ENCODE measurements around the gene SLMAP. TPM values are rescaled to one million over a fixed set of nuclear protein-coding genes. Genes with fewer than 3 reads are reported as not detected.

Gene SLMAP
- total and polyA plus RNA-seq, 7 donors: 31.2 to 180 (median 106) TPM

DNA sequence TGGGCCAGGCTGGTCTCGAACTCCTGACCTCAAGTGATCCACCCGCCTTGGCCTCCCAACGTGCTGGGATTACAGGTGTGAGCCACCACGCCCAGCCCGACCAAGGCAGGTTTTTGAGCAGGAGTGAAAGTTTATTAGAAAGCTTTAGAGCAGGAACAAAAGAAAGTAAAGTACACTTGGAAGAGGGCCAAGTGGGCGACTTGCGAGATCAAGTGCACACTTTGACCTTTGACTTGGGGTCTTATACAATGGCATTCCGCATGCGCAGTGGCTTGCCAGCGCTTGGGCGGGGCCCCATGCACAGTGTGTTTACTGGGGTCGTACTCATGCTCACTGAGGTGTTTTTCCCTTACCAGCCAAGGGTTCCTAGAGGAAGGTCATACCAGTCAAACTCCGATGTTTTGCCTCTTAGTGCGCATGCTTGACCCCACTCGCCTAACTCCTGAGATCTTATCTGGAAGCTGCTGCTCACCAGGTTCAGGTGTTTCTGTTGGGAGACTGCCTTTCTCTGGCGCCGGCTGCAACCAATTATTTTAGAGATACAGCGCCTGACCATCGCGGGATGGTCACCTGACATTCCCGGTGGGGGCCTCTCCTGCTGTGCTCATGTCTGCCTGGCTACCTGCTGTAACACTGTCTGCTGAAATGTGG, 205.2 kb downstream of the SLMAP start:
- ATAC-seq (no peak), DNase-seq (no peak)
- no peaks in the 10 kb centered on the region for H3K4me1 ChIP-seq
- H3K27me3 ChIP-seq (ENCODE audit: insufficient read depth in 3 of 3, low read length in 2 of 3): no peaks in the 10 kb centered on the region
- H3K9me3 ChIP-seq: no peaks in the 10 kb centered on the region
- H3K27ac ChIP-seq: no peak overlapping the region
- TF ChIP-seq, protein P1, sequence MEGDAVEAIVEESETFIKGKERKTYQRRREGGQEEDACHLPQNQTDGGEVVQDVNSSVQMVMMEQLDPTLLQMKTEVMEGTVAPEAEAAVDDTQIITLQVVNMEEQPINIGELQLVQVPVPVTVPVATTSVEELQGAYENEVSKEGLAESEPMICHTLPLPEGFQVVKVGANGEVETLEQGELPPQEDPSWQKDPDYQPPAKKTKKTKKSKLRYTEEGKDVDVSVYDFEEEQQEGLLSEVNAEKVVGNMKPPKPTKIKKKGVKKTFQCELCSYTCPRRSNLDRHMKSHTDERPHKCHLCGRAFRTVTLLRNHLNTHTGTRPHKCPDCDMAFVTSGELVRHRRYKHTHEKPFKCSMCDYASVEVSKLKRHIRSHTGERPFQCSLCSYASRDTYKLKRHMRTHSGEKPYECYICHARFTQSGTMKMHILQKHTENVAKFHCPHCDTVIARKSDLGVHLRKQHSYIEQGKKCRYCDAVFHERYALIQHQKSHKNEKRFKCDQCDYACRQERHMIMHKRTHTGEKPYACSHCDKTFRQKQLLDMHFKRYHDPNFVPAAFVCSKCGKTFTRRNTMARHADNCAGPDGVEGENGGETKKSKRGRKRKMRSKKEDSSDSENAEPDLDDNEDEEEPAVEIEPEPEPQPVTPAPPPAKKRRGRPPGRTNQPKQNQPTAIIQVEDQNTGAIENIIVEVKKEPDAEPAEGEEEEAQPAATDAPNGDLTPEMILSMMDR (IDR thresholded peaks at IDR 0.05): no peak
- H3K4me3 ChIP-seq: no peak overlapping the region
- 83 to 87% (median 85%) methylated on average over 21 of the region's 21 CpGs for WGBS, 3 donors
- H3K36me3 ChIP-seq (ENCODE audit: insufficient read depth in 1 of 2, low read depth in 1 of 2): no peaks in the 10 kb centered on the region
- intact Hi-C loops (cut with DNase I): no loop called here

DNA sequence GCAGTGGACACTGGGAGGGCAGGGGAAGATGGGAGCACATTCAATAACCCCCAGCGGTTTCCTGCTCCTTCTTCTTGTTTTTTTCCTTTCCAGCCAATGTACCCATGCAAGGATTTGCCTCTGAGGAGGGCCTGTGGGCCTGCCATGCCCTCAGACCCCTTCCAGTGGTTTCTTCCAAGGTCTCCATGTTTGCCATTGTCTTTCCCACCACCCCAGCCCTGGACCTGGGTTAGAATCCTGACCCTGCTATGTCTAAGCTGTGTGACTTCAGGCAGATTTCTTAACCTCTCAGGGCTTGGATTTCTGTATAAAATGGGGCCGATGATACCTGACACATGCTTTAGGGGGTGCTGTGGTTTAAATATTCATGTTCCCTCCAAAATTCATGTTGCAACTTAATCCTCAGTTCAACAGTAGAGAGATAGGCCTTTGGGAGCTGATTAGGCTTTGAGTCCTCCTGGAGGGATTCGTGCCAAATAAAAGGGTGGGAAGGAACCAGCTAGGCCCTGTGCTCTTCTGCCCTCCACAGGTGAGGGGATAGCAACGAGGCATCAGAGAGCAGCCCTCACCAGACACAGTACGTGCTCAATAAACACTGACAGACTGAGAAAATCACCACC, 205.8 kb downstream of the SLMAP start:
- Histone ChIP-seq H3K27me3 (ENCODE audit: insufficient read depth in 3 of 3, low read length in 2 of 3) (no peaks in the 10 kb centered on the region), H3K4me3 (no peak overlapping the region), H3K9me3 (no peaks in the 10 kb centered on the region), H3K4me1 (no peaks in the 10 kb centered on the region), H3K27ac (no peak overlapping the region), H3K36me3 (ENCODE audit: insufficient read depth in 1 of 2, low read depth in 1 of 2) (no peaks in the 10 kb centered on the region)
- DNase-seq (no peak), ATAC-seq (no peak)
- 70 to 84% (median 74%) methylated on average over 5 of the region's 5 CpGs for WGBS, 3 donors
- TF ChIP-seq, protein P1 (IDR thresholded peaks at IDR 0.05): no peak
- intact Hi-C loops (cut with DNase I): no loop called here

DNA sequence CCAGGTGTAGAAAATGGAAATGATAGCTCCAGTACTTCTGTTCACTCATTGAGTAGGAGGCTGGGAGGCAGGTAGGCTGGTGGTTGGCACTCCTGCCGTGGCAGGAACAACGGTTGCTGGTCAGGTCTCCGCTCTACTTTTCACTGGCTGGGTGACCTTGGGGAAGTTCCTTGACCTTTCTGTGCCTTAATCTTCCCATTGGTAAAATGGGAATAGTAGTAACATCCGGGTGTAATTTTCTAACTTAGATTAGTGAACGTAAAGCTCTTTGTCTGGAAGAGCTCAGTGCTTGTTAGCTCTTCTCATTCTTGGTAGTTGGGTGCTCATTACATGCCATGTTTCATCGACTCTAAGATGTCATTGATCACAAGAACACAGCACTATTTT, 206.3 kb downstream of the SLMAP start:
- WGBS, 3 donors: 83 to 91% (median 90%) methylated on average over 6 of the region's 6 CpGs
- H3K36me3 ChIP-seq (ENCODE audit: insufficient read depth in 1 of 2, low read depth in 1 of 2): no peaks in the 10 kb centered on the region
- H3K9me3 ChIP-seq: no peaks in the 10 kb centered on the region
- no peak overlapping the region for H3K27ac ChIP-seq
- ATAC-seq (no peak), DNase-seq (no peak)
- H3K4me3 ChIP-seq: no peak overlapping the region
- intact Hi-C loops (cut with DNase I): no loop called here
- no peaks in the 10 kb centered on the region for H3K27me3 ChIP-seq (ENCODE audit: insufficient read depth in 3 of 3, low read length in 2 of 3)
- H3K4me1 ChIP-seq: no peaks in the 10 kb centered on the region
- TF ChIP-seq, protein P1 (IDR thresholded peaks at IDR 0.05): no peak

DNA sequence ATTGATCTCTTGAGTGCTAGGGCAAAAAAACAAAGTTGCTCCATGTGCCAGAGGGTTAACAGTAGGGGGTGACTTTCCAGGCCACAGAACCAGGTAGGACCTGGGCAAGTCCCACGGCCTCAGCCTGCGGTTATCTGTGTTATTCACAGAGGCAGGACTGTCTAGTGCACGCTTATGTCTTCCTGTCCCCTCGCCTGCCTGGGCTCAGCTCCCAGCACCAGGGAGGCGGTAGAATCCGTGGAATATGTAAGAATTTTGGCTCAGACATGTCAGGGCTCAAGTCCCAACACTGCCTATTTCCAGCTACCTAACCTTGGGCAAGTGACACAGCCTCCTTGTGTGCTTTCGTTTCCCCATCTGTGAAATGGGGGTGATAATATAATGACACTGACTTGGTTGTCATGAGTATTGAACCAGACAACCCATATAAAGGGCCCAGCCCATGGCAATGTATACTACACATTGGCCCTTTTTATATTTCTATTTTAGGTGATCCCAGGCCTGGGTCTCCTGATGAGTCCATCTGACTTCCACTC, 207.8 kb downstream of the SLMAP start:
- H3K36me3 ChIP-seq (ENCODE audit: insufficient read depth in 1 of 2, low read depth in 1 of 2): no peaks in the 10 kb centered on the region
- no peaks in the 10 kb centered on the region for H3K9me3 ChIP-seq
- ATAC-seq: no peak
- no peaks in the 10 kb centered on the region for H3K27me3 ChIP-seq (ENCODE audit: insufficient read depth in 3 of 3, low read length in 2 of 3)
- intact Hi-C loops (cut with DNase I): no loop called here
- no peak overlapping the region for H3K27ac ChIP-seq
- 42 to 54% (median 50%) methylated on average over 7 of the region's 7 CpGs for WGBS, 3 donors
- no peak for DNase-seq
- no peaks in the 10 kb centered on the region for H3K4me1 ChIP-seq
- no peak overlapping the region for H3K4me3 ChIP-seq
- TF ChIP-seq, protein P1 (IDR thresholded peaks at IDR 0.05): no peak

All from psoas muscle (tissue), 8 donors.